HEK293 (cell line): ENCODE measurements around the gene IL12A.

ENCODE experiments used
- CTCF ChIA-PET: fragments of 350-600 bp; formaldehyde crosslinking; extraction: SDS; loops from one replicate; lab custom pipeline; 2021; ENCODE audit warnings: antibody characterized with exemption; lab: Yijun Ruan, JAX
- POLR2A ChIA-PET: fragments of 300-600 bp; formaldehyde crosslinking; extraction: SDS; loops from one replicate; lab custom pipeline; 2020; ENCODE audit warnings: antibody characterized with exemption, inconsistent platforms; lab: Yijun Ruan, JAX
- H3K27ac ChIP-seq: fragments of 200-500 bp; sonication (Bioruptor generic); 2 replicates; pipeline ENCODE4 v1.5.1; 2014; ENCODE audit warnings: low read depth, low read length, control low read depth, inconsistent platforms; ENCODE audit errors: extremely low read depth
- H3K36me3 ChIP-seq, 2 experiments: fragments of 200-500 bp in 1 of 2; sonication (Bioruptor generic) in 1 of 2; 1 replicate in 1 of 2; 2 replicates in 1 of 2; pipeline ENCODE4 v1.5.1; 2014 to 2017; ENCODE audit warnings: inconsistent platforms in 2 of 2, low read length in 2 of 2; ENCODE audit not compliant: control insufficient read depth in 2 of 2, insufficient read depth in 1 of 2
- H3K4me1 ChIP-seq: fragments of 200-500 bp; sonication (Bioruptor generic); 2 replicates; pipeline ENCODE4 v1.5.1; 2014; ENCODE audit warnings: mild to moderate bottlenecking, low read length, inconsistent platforms; ENCODE audit not compliant: control insufficient read depth, insufficient read depth
- H3K4me3 ChIP-seq: 2 replicates; pipeline ENCODE4 v1.5.1; 2011; ENCODE audit warnings: low read depth, mild to moderate bottlenecking, control low read depth, low read length, moderate library complexity
- H3K9me3 ChIP-seq: fragments of 200-500 bp; sonication (Bioruptor generic); 2 replicates; pipeline ENCODE4 v1.5.1; 2014; ENCODE audit warnings: low read depth, low read length, inconsistent platforms; ENCODE audit not compliant: control insufficient read depth, insufficient read depth
- BCL11B ChIP-seq: fragments of 450-650 bp; formaldehyde crosslinking; IDR thresholded peaks from 2 replicates; pipeline ENCODE4 v1.5.1; 2016; ENCODE audit warnings: low read depth, missing biosample characterization, missing genetic modification characterization
- GFI1B ChIP-seq: fragments of 450-650 bp; formaldehyde crosslinking; IDR thresholded peaks from 2 replicates; pipeline ENCODE4 v1.5.1; 2016; ENCODE audit warnings: missing biosample characterization, missing genetic modification characterization
- HOXA7 ChIP-seq: sonication (generic); formaldehyde crosslinking; IDR thresholded peaks from 2 replicates; pipeline ENCODE4 v1.8.1; 2022; ENCODE audit warnings: missing genetic modification reagents, borderline replicate concordance
- PRDM10 ChIP-seq: fragments of 450-650 bp; formaldehyde crosslinking; IDR thresholded peaks from 2 replicates; pipeline ENCODE4 v1.5.1; 2016; ENCODE audit warnings: missing biosample characterization, missing genetic modification characterization
- ZBTB6 ChIP-seq: fragments of 450-650 bp; formaldehyde crosslinking; IDR thresholded peaks from 2 replicates; pipeline ENCODE4 v1.5.1; 2017; ENCODE audit warnings: missing biosample characterization, missing genetic modification characterization
- ZNF10 ChIP-seq: fragments of 450-650 bp; formaldehyde crosslinking; IDR thresholded peaks from 2 replicates; pipeline ENCODE4 v1.5.1; 2017; ENCODE audit warnings: missing biosample characterization, missing genetic modification characterization
- ZNF16 ChIP-seq: fragments of 450-650 bp; formaldehyde crosslinking; IDR thresholded peaks from 2 replicates; pipeline ENCODE4 v1.5.1; 2016; ENCODE audit warnings: low read depth, missing biosample characterization, missing genetic modification characterization
- ZNF292 ChIP-seq: fragments of 450-650 bp; formaldehyde crosslinking; IDR thresholded peaks from 2 replicates; pipeline ENCODE4 v1.5.1; 2016; ENCODE audit warnings: low read depth, missing biosample characterization, missing genetic modification characterization, borderline replicate concordance
- ZNF423 ChIP-seq: fragments of 450-650 bp; formaldehyde crosslinking; IDR thresholded peaks from 2 replicates; pipeline ENCODE4 v1.5.1; 2016; ENCODE audit warnings: missing biosample characterization, missing genetic modification characterization
- ZNF433 ChIP-seq: fragments of 450-650 bp; formaldehyde crosslinking; IDR thresholded peaks from 2 replicates; pipeline ENCODE4 v1.5.1; 2016; ENCODE audit warnings: missing biosample characterization, missing genetic modification characterization, low read depth
- ZNF514 ChIP-seq: fragments of 450-650 bp; formaldehyde crosslinking; IDR thresholded peaks from 2 replicates; pipeline ENCODE4 v1.5.1; 2016; ENCODE audit warnings: missing biosample characterization, missing genetic modification characterization
- ZNF654 ChIP-seq: fragments of 450-650 bp; formaldehyde crosslinking; IDR thresholded peaks from 2 replicates; pipeline ENCODE4 v1.5.1; 2016; ENCODE audit warnings: low read depth, missing biosample characterization, missing genetic modification characterization
- ZNF670 ChIP-seq: fragments of 450-650 bp; formaldehyde crosslinking; IDR thresholded peaks from 2 replicates; pipeline ENCODE4 v1.5.1; 2016; ENCODE audit warnings: missing biosample characterization, missing genetic modification characterization, low read depth
- ZNF677 ChIP-seq: fragments of 450-650 bp; IDR thresholded peaks from 2 replicates; pipeline ENCODE4 v1.5.0; 2018; ENCODE audit warnings: missing biosample characterization, mild to moderate bottlenecking, missing genetic modification characterization, moderate library complexity
- ZNF792 ChIP-seq: fragments of 450-650 bp; formaldehyde crosslinking; IDR thresholded peaks from 2 replicates; pipeline ENCODE4 v1.5.1; 2016; ENCODE audit warnings: missing biosample characterization, missing genetic modification characterization
- TF ChIP-seq, protein P1 (sequence below): fragments of 450-650 bp; formaldehyde crosslinking; IDR thresholded peaks from 2 replicates; pipeline ENCODE4 v1.5.1; 2016; ENCODE audit warnings: missing biosample characterization, missing genetic modification characterization
- TF ChIP-seq, protein P2 (sequence below): fragments of 450-650 bp; formaldehyde crosslinking; IDR thresholded peaks from 2 replicates; pipeline ENCODE4 v1.5.1; 2016; ENCODE audit warnings: missing biosample characterization, missing genetic modification characterization
- TF ChIP-seq, protein P3 (sequence below): fragments of 450-650 bp; IDR thresholded peaks from 2 replicates; pipeline ENCODE4 v1.5.1; 2018; ENCODE audit warnings: missing biosample characterization, mild to moderate bottlenecking, missing genetic modification characterization

The IL12A gene

DNA sequence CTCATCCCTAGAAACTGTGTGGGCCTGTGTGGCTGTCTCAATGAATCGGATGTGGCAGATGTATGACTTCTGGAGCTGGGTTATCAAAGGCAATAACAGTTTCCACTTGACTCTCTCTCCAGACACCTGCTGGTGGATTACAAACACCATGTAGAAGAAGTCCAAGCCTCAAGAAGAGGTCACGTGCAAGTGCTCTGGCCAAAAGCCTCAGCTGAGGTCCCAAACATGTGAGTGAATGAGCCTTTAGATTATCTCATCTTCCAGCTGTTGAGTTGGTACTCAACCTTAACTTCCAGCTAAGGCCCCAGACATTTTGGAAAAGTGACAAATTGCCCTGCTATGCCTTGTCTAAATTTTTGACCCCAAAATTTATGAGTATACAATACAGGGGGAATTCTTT, 42.7 kb upstream of the IL12A start (continued):
- TF ChIP-seq ZNF654 (tag by site-specific recombination), result no peak
- TF ChIP-seq, protein P1, sequence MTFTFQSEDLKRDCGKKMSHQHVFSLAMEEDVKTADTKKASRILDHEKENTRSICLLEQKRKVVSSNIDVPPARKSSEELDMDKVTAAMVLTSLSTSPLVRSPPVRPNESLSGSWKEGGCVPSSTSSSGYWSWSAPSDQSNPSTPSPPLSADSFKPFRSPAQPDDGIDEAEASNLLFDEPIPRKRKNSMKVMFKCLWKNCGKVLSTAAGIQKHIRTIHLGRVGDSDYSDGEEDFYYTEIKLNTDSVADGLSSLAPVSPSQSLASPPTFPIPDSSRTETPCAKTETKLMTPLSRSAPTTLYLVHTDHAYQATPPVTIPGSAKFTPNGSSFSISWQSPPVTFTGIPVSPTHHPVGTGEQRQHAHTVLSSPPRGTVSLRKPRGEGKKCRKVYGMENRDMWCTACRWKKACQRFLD (tag by site-specific recombination), result no peak

- no peaks in the 10 kb centered on the region for H3K4me1 ChIP-seq
- no peaks in the 10 kb centered on the region for H3K36me3 ChIP-seq
- TF ChIP-seq HOXA7 (CRISPR knock-in tag) (no peak), ZNF792 (tag by site-specific recombination) (no peak), ZNF514 (tag by site-specific recombination) (no peak), ZBTB6 (tag by site-specific recombination) (no peak), ZNF670 (tag by site-specific recombination) (no peak)
- TF ChIP-seq, protein P2, sequence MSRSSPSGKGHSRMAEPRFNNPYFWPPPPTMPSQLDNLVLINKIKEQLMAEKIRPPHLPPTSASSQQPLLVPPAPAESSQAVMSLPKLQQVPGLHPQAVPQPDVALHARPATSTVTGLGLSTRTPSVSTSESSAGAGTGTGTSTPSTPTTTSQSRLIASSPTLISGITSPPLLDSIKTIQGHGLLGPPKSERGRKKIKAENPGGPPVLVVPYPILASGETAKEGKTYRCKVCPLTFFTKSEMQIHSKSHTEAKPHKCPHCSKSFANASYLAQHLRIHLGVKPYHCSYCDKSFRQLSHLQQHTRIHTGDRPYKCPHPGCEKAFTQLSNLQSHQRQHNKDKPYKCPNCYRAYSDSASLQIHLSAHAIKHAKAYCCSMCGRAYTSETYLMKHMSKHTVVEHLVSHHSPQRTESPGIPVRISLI (tag by site-specific recombination), result no peak
- TF ChIP-seq, protein P3, sequence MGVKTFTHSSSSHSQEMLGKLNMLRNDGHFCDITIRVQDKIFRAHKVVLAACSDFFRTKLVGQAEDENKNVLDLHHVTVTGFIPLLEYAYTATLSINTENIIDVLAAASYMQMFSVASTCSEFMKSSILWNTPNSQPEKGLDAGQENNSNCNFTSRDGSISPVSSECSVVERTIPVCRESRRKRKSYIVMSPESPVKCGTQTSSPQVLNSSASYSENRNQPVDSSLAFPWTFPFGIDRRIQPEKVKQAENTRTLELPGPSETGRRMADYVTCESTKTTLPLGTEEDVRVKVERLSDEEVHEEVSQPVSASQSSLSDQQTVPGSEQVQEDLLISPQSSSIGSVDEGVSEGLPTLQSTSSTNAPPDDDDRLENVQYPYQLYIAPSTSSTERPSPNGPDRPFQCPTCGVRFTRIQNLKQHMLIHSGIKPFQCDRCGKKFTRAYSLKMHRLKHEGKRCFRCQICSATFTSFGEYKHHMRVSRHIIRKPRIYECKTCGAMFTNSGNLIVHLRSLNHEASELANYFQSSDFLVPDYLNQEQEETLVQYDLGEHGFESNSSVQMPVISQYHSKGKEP (tag by site-specific recombination), result no peak
- no peaks in the 10 kb centered on the region for H3K9me3 ChIP-seq
- CTCF ChIA-PET, result no interaction called here
- H3K4me3 ChIP-seq, result no peak overlapping the region
- H3K27ac ChIP-seq, result no peak overlapping the region
- POLR2A ChIA-PET, result no interaction called here
Observed at GRCh38 chr3:159947220-159947619, 41.4 kb upstream of the IL12A start.

DNA sequence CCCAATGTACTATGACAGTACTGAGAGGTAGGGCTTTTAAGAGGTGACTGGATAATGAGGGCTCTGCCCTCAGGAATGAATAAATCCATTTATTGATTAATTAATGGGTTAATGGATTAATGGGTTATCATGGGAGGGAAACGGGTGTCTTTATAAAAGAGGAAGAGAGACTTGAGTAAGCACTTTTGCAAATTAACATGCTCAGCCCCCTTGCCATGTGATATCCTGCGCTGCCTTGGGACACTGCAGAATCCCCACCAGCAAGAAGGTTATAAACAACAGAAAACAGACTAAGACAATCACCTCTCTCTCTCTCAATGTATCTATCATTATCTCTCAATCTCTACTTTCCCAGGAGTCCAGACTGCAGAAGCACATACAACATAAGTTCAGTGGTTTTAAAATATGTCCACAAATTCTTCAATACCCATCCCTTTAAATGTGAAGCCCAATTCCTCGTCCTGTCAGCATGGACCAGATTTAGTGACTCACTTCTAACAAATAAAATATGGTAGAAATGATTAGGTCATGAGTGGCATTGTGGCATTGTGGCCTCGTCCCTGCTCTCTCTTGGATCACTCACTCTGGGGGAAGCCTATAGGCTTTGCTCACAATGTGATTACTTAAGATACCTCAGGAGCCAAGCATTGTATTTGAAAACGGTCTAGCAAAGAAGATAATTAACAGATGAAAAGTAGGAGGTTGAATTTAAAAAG, 40.0 kb upstream of the IL12A start:
- TF ChIP-seq ZNF677 (tag by site-specific recombination), result no peak
- TF ChIP-seq ZNF10 (tag by site-specific recombination), result no peak
- TF ChIP-seq ZNF423 (tag by site-specific recombination), result no peak
- TF ChIP-seq ZNF16 (tag by site-specific recombination), result no peak
- no peak for TF ChIP-seq GFI1B (tag by site-specific recombination)
- no peak for TF ChIP-seq ZNF292
- TF ChIP-seq ZNF433, result no peak
- TF ChIP-seq PRDM10 (tag by site-specific recombination), result no peak
- no peak for TF ChIP-seq BCL11B (tag by site-specific recombination)
- no peaks in the 10 kb centered on the region for H3K4me1 ChIP-seq
- H3K36me3 ChIP-seq, result no peaks in the 10 kb centered on the region
- H3K9me3 ChIP-seq, result no peaks in the 10 kb centered on the region
- ChIA-PET POLR2A (no interaction called here), CTCF (interaction anchor here (0.8 kb wide), 1 partner anchor 40 kb away, joined by 3 read pairs; the partner anchor contains the start of gene IL12A)
- H3K27ac ChIP-seq, result no peak overlapping the region
- no peak overlapping the region for H3K4me3 ChIP-seq
